Mucosa of stomach (tissue), 1 donor: Measurements from ENCODE around the gene CALCR.

Experiments
- H3K27me3 ChIP-seq: one replicate; pipeline ENCODE4 v1.7.0; 2013; ENCODE audit warnings: mild to moderate bottlenecking, low read length; ENCODE audit not compliant: control insufficient read depth, insufficient read depth
- H3K36me3 ChIP-seq: one replicate; pipeline ENCODE4 v1.7.0; 2013; ENCODE audit warnings: low read length; ENCODE audit not compliant: control insufficient read depth, insufficient read depth
- H3K4me1 ChIP-seq: one replicate; pipeline ENCODE4 v1.7.0; 2013; ENCODE audit warnings: mild to moderate bottlenecking, low read length; ENCODE audit not compliant: control insufficient read depth, insufficient read depth
- H3K4me3 ChIP-seq: one replicate; pipeline ENCODE4 v1.7.0; 2013; ENCODE audit warnings: low read length
- H3K9ac ChIP-seq: one replicate; pipeline ENCODE4 v1.7.0; 2013; ENCODE audit warnings: mild to moderate bottlenecking, low read length, moderate library complexity
- H3K9me3 ChIP-seq: one replicate; pipeline ENCODE4 v1.7.0; 2013; ENCODE audit warnings: mild to moderate bottlenecking, low read length, moderate library complexity; ENCODE audit not compliant: control insufficient read depth
- donor health status: Pancreatic carcinoma.

CALCR gene

DNA sequence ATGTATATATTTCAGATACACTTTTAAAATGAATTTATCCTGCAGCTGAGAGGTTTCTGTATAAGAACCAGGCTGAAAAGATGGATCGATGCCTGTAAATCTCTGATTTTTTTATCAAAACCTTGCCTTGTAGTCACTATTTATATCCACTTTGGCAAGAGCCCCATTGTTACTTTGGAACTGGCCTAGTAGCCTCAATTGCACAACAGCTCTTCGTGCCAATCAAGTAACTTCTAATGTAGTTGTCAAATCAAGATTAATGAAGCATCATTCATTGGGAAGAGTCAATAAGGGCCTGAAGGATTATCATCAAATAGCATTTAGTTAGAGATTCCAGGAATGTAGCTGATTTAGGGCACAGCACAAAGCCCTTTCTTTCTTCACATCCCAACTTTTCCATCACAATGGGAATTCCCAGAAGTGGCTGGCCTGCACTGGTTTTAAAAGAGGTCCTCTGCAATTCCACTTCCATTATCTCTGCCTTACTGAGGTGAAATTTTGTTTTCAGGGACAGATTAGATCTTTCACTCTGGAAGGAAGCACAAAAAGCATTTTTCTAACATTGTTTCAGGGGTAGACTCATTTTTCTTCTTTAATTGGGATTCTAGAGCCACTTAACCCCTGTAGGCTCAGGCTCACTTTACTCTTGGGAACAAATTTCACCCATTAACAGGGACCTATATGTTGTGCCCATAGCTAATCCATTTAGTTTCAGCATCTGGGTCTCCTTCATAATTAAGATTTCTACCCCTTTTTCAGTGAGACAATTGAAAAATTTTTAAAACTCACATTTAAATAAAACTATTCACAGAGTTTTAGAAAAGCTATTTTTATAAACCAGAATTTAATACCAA, 97.8 kb downstream of the CALCR start:
- H3K4me1 ChIP-seq = no peaks in the 10 kb centered on the region
- no peak overlapping the region for H3K4me3 ChIP-seq
- H3K9ac ChIP-seq = no peak overlapping the region
- H3K9me3 ChIP-seq = no peaks in the 10 kb centered on the region
- no peaks in the 10 kb centered on the region for H3K27me3 ChIP-seq
- H3K36me3 ChIP-seq = no peaks in the 10 kb centered on the region

- Histone ChIP-seq H3K4me1 (no peaks in the 10 kb centered on the region), H3K9ac (no peak overlapping the region), H3K4me3 (no peak overlapping the region), H3K36me3 (no peaks in the 10 kb centered on the region), H3K9me3 (no peaks in the 10 kb centered on the region), H3K27me3 (no peaks in the 10 kb centered on the region)
Observed at GRCh38 chr7:93475811-93476210, 98.7 kb downstream of the CALCR start.

- H3K36me3 ChIP-seq = no peaks in the 10 kb centered on the region
- H3K9me3 ChIP-seq = no peaks in the 10 kb centered on the region
- H3K9ac ChIP-seq = no peak overlapping the region
- H3K27me3 ChIP-seq = no peaks in the 10 kb centered on the region
- no peak overlapping the region for H3K4me3 ChIP-seq
- no peaks in the 10 kb centered on the region for H3K4me1 ChIP-seq
Observed at GRCh38 chr7:93471456-93471855, 103.1 kb downstream of the CALCR start.

- H3K4me1 ChIP-seq = no peaks in the 10 kb centered on the region
Observed at GRCh38 chr7:93463764-93464163, 110.8 kb downstream of the CALCR start.

DNA sequence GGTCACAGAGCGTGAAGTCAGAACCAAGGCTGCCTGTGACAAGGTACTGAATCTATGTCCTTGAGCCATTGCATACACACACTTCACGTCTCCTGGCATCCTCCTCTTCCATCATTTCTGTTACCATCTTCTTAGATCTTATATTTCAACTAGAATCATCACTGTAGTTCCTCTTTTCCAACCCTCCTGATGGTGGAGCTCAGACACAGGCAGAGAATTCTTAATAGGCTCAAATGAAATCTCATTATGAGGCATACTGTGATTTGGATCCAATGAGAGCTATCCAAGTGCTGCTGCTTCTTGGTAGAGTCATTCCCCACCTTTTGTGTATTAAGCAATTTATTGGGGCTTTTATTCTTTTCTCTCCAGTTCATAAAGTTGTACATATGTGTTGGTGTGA, 113.2 kb downstream of the CALCR start:
- H3K36me3 ChIP-seq = no peaks in the 10 kb centered on the region
- H3K4me3 ChIP-seq = no peak overlapping the region
- no peaks in the 10 kb centered on the region for H3K27me3 ChIP-seq
- H3K4me1 ChIP-seq = no peaks in the 10 kb centered on the region
- H3K9ac ChIP-seq = no peak overlapping the region
- H3K9me3 ChIP-seq = no peaks in the 10 kb centered on the region

More at GRCh38 chr7:93463764-93464163, 110.8 kb downstream of the CALCR start:
- no peak overlapping the region for H3K9ac ChIP-seq
- no peaks in the 10 kb centered on the region for H3K36me3 ChIP-seq
- H3K9me3 ChIP-seq = no peaks in the 10 kb centered on the region
- no peaks in the 10 kb centered on the region for H3K27me3 ChIP-seq
- H3K4me3 ChIP-seq = no peak overlapping the region

GRCh38 chr7:93453262-93453661, 121.3 kb downstream of the CALCR start:
- no peaks in the 10 kb centered on the region for H3K9me3 ChIP-seq
- H3K4me3 ChIP-seq = no peak overlapping the region
- no peaks in the 10 kb centered on the region for H3K27me3 ChIP-seq
- no peaks in the 10 kb centered on the region for H3K36me3 ChIP-seq
- H3K4me1 ChIP-seq = no peaks in the 10 kb centered on the region
- H3K9ac ChIP-seq = no peak overlapping the region

- Histone ChIP-seq H3K27me3 (no peaks in the 10 kb centered on the region), H3K4me3 (no peak overlapping the region), H3K4me1 (no peaks in the 10 kb centered on the region), H3K36me3 (no peaks in the 10 kb centered on the region), H3K9me3 (no peaks in the 10 kb centered on the region), H3K9ac (no peak overlapping the region)
Observed at GRCh38 chr7:93448176-93448575, 126.3 kb downstream of the CALCR start.

GRCh38 chr7:93447509-93447908, 127.0 kb downstream of the CALCR start:
- Histone ChIP-seq H3K36me3 (no peaks in the 10 kb centered on the region), H3K4me3 (no peak overlapping the region), H3K9me3 (no peaks in the 10 kb centered on the region), H3K4me1 (no peaks in the 10 kb centered on the region), H3K9ac (no peak overlapping the region), H3K27me3 (no peaks in the 10 kb centered on the region)

- no peaks in the 10 kb centered on the region for H3K9me3 ChIP-seq
- H3K27me3 ChIP-seq = no peaks in the 10 kb centered on the region
- H3K36me3 ChIP-seq = no peaks in the 10 kb centered on the region
- no peak overlapping the region for H3K9ac ChIP-seq
- H3K4me3 ChIP-seq = no peak overlapping the region
- no peaks in the 10 kb centered on the region for H3K4me1 ChIP-seq
Observed at GRCh38 chr7:93442478-93443224, 131.9 kb downstream of the CALCR start.

- Histone ChIP-seq H3K9ac (no peak overlapping the region), H3K4me1 (no peaks in the 10 kb centered on the region), H3K9me3 (no peaks in the 10 kb centered on the region)
Observed at GRCh38 chr7:93435791-93436190, 138.7 kb downstream of the CALCR start.

DNA sequence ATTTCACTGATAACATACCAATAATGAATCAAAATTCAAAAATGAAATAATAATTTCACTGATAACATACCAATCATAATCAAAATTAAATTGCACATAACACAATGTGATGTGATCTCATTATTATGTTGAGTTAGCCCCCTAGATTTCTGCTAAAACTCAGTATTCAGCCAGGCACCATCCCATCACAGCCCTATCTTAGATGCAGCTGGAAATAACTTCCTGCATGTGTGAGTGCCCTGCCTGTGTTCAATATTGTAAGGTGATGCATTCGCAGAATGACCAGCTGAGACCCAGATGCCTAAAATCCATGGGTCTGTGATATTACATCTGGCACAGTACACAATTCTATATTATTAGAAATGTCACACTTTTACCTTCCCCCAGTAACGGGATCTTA, 142.4 kb downstream of the CALCR start:
- no peak overlapping the region for H3K9ac ChIP-seq
- no peaks in the 10 kb centered on the region for H3K27me3 ChIP-seq
- H3K4me1 ChIP-seq = no peaks in the 10 kb centered on the region
- no peak overlapping the region for H3K4me3 ChIP-seq
- no peaks in the 10 kb centered on the region for H3K9me3 ChIP-seq
- H3K36me3 ChIP-seq = no peaks in the 10 kb centered on the region

More at GRCh38 chr7:93435791-93436190, 138.7 kb downstream of the CALCR start:
- no peaks in the 10 kb centered on the region for H3K27me3 ChIP-seq
- H3K36me3 ChIP-seq = no peaks in the 10 kb centered on the region
- no peak overlapping the region for H3K4me3 ChIP-seq

GRCh38 chr7:93430917-93431588, 143.5 kb downstream of the CALCR start:
- Histone ChIP-seq H3K9ac (no peak overlapping the region), H3K4me3 (no peak overlapping the region), H3K9me3 (no peaks in the 10 kb centered on the region), H3K4me1 (no peaks in the 10 kb centered on the region), H3K27me3 (no peaks in the 10 kb centered on the region), H3K36me3 (no peaks in the 10 kb centered on the region)
